Stimulated activated CD8-positive, alpha-beta memory T cell treated with anti-CD3 and anti-CD28 coated beads, Interleukin-12 subunit alpha, Interleukin-12 subunit beta, amount 100 ng/mL, for 1 hour (primary cell): Measurements from ENCODE around the gene ZMYND12.

Experiments
- DNase-seq: peaks from one replicate; pipeline ENCODE4 v3.0.0-alpha.2; 2020; ENCODE audit warnings: low read depth

Gene ZMYND12

DNA sequence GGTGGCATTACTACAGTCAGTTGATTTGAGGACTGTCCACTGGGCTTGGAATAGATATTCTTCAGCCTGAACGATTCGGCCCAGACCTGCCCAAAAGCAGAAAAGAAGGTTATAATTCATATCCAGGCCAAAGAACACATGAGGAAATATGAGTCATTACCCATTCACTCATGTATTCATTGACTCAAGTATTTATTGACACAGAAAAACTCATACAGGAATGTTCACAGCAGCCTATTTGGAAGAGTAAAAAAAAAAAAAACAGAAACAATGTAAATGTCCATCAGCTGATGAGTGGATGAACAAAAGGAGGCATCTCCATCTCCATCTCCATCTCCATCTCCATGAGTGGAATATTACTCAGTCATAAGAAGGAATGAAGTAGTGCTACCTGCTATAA is 15.9 kb downstream of the ZMYND12 start:
- no peak for DNase-seq

DNA sequence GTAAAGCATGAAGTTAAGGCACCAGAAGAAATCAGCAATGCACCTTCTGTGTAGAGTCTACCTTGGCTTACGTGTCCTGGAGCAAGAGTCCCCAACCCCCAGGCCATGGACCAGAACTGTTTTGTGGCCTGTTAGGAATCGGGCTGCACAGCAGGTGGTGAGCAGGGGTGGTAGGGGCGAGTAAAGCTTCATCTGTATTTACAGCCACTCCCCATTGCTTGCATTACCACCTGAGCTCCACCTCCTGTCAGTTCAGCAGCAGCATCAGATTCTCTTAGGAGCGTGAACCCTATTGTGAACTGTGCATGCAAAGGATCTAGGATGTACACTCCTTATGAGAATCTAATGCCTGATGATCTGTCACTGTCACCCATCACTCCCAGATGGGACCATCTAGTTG is 21.5 kb downstream of the ZMYND12 start:
- no peak for DNase-seq

DNA sequence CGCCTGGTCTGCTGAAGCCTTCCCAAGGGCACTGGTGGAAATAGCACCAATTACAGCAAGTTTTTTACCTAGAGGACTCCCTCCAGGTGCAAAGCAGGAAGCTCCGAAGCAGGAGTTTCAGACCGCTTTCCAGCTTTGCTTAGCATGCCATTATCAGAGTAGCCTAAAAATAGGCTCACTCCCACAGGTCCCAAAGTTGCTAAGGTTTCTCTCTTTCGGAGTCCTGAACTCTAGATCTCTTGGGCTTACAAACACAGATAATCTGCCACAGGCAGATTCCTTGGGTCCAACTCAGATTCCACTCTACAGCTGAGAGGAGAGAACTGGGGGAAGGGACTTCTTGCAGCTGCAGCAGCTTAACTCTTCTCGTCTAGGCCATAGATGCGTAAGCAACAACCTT is 22.5 kb downstream of the ZMYND12 start:
- DNase-seq = no peak

DNA sequence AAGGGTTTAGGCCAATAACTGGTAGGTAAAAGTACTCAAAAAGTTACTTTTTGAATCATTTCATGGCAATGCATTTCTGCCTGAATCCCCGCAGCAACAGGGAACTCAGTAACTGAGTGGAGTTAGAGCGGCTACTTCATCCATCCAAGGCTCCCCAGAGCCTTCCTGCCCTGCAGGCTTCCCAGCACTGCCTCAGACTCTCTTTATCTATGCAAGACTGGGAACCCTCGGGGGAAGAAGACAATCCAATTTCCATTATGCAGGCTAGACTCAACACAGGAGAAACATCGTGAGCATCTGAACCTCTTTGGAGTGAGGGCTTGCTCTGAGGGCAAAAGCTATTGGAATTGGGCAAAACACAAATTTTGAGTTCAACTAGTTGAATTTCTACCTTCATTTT is 23.1 kb downstream of the ZMYND12 start:
- DNase-seq = no peak

DNA sequence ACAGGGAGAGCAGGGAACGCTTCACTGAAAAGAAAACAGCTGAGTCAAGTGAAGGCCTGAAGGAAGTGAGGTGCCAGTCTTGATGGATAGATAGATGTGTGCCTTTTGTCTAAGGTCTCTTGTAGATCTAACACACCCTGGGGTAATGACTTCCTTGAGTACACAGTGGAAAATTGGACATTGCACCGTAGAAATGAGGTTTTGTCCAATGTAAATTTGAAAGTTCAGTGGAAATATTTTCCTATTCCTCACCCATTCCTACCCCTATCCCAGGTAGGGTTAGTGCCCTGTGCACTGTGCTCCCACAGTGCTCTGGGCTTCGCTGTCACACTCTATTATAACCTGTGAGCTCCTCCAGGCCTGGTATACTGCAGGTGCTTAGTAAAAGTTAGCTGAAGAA is 24.3 kb downstream of the ZMYND12 start:
- DNase-seq = no peak

DNA sequence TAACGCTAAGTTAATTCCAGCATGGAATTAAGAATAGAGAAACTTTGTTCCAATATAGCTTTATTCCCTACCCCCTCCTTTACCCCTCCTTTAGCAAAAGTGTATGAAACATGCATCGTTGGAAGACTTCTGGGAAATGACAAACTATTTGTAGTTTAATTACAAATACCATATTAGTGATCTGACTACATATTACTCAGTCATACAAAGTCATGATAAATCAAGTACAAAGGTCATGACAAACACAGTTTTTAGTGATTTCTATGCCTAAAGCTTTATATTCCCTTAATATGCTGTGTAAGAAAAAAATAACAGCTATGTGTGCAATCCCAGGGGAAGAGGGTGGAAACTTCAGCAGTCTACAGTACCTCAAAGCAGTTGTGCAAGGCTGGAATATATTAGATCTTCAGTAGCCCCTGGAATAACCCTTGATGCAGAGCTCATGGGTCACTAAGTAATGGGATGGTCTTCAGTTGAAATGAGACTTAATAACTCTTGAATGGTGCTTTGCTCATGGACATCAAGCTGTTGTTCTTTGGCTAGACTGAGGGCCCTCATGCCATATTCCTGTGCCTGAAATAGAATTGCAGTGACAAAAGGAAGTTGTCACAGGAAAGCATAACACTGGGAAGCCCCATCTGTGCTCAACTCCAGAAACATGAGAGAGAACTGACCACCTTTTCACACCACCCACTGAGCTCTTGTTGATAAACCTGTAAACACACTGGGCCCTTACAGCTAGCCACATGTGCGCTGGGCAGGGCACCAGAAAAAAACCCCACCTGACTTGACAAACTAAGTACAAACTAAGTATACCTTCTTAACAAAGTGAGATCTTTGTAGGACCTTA is 25.3 kb downstream of the ZMYND12 start:
- DNase-seq = no peak

DNA sequence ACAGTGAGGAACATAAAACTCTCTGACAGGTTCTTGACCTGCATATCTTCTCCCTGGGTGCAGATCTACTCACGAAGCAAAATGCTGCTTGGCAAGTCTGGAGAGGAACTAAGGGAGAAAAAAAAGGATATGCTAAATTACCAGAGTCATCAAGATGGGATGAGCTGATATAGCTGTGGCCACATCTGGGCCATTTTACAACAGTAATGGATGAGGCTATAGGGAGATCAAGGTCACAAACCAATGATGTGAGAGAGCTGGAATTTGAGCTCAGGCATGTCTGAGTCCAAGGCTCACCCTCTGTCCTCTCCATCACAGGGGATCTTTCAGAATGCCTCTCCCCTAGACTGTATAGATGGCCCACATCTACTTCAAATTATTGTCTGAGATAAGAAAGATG is 26.2 kb downstream of the ZMYND12 start:
- no peak for DNase-seq

DNA sequence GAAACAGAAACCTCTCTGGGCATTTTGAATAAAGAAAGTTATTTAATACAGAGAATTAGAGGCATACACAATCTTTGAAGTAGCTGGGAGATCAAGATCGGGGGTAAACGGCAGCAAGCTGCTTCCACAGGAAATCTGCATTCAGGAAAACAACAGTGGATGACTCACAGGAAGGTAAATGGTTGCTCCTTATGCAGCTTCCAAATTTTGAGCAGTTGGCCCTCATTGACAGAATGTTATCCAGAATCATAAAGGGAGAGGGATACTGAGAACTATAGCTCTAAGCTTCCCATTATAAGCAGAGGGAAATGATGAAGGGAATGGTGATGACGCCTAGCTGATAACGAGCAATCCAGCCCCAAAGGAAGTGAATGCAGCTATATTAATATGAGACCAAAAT is 28.6 kb downstream of the ZMYND12 start:
- no peak for DNase-seq

DNA sequence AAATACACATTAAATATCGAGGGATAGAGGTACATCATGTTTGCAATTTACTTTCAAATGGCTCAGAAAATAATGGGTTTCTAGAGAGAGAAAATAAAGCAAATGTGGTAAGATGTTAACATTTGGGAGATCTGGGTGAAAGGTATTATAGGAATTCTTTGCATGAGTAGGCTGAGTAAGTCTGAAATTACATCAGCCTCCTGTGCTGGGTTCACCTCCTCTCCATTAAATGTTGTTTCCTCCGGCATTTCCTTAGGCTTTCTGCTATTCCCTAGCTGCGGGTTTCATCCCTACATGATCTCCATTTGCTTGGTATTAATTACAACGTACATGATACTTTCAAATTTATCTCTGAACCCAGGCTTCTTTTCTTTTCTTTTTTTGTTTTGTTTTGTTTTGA is 31.6 kb downstream of the ZMYND12 start:
- no peak for DNase-seq

DNA sequence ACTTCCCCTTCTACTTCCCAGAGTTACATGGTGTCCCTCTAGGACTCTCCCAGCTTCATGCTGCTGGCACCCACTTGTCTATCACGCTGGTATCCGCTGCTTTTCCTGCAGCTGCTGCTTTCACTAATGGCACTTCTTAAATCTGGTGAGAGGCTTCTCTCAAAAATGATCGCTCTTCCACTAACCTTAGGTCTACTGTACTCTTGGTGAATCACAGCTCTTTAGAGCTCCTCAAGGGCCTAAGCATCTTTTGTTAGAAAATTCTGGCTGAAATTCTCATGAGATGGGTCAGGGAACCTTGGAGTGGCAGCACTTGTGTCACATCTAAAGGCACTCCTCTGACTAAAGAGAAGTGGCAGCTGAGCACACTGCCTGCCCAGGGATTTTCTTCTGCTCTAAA is 32.1 kb downstream of the ZMYND12 start:
- no peak for DNase-seq

DNA sequence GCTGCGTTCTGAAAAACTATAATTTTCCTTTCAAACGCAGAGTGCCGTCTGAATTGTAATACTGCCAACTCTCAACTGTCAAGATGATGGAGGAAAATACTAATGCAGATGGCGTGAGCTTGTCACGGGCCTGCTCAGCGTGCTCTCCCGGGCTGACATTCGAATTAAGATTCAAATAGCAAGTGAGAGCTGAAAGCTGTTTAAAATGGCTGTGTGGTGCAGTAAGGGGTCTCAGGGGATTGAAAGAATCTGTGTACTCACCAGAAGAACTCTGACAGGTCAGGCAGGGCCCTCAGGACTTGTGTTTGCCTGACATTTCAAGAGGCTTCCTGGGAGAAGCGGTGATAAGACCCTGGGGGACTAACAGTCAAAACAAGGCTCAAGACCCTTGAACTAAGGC is 33.1 kb downstream of the ZMYND12 start:
- DNase-seq = no peak

DNA sequence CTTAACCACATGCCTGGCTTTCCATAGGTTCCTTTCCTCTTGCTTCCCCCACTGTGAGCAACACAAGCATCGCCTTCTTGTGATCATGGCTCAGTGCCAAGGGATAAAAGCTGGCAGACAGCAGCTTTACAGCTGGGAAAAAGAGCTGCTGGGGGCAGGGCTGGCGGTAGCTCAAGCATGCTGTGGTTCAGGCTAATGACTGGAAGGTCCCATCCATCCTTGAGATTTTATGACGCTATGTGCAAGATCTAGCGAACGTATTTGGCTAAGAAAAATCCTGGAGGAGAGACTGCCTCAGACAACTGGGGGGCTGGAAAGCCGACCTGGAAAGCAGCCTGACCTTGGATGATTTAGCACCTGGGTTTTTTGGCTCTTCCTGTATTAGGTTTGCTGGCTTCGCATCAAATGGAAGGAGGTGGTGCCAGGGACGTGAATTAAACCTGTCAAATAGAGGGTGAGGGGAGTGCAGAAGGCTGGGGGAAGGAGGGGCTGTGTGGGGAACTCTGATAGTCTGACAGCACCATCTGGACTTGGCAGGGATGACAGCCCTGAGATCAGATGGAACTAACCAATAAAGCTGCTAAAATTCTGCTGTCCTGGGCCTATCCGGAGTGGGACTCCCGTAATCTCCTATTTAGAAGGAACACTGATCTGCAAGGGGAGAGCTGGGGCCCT is 34.8 kb downstream of the ZMYND12 start:
- DNase-seq = no peak

DNA sequence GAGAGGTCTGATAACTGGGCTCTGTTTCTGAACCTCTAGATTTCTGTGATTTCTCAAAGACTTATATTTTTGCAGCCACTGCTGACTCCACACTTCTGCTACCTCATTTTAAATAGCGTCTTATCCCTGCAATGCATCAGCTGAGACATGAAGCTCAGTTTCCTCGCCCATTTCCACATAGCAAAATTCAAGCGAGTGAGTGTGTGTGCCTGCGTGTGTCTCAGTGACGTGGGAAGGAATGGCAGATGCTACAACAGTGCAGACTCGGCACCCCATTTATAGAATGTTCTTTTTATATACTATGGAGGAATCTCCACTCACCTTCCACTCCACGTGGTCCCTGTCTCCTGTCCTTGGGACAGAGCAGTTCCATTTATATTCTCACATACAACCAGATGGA is 35.7 kb downstream of the ZMYND12 start:
- DNase-seq = no peak

DNA sequence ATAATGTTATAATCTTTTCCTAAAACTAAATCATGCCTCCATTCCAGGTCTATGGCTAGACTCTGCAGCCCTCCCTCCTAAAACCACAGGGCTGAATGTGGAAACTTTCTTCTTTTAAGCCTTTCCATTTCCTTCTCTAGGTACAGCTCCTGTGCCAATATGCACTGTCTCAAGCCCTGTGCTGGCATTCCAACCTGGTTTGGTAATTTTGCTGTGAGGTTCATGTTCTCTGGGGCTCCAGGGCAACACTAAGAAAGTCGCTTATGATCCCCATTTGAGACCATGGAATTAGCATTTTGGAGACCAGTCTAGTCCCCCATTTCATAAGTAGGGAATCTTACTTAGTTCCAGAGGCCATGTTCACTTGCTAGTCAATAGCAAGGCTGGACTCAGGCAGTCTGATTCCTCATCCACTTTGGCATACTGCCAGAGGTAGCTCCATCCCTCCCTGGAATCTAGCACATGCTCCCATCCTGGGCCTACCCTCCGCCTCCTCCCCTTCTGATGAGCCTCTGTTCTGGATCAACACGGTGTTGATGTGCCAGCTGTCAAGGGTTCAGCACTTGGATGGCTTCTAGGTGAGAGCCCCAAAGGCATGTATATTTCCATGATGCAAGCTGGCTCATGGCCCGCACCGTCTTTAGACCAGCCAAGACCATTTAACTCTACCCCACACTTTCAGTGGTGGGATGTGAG is 36.5 kb downstream of the ZMYND12 start:
- DNase-seq = no peak

DNA sequence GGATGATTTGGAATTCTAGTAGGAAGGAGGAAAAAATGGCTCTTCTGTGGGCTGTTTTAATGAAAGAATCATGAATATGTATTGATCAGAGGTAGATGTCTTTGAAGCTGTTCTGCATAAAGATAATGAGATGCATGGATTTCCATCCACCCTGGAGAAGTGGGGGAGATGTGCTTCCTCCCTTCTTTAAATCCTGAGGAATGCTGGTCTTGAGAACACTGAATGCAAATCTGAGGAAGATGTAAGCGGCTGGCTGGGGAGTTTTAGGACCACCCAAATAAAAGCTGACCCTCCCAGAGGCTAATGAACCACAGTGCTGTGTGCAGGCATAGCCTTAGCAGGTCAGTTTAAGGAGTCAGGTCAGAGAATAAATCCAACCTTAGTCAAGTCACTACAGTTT is 37.3 kb downstream of the ZMYND12 start:
- no peak for DNase-seq

DNA sequence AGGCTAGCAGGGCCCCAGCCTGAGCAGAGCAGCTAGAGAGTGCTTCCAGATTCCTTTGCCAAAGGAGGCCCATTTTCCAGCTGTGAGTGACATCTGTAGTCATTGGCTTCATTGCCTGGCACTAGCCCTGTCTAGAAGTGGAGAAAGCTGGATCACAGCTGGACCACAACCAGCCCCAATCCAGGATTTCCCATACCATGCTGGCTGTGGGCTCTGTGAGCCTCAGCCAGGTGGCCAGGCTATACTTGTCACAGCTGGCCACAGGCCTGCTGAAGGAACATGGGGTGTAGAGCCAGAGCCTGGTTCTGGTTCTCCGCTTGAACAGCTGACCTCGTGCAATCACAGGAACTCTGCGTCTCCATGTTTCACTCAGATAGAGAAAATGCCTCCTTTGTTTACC is 38.7 kb downstream of the ZMYND12 start:
- DNase-seq = no peak

DNA sequence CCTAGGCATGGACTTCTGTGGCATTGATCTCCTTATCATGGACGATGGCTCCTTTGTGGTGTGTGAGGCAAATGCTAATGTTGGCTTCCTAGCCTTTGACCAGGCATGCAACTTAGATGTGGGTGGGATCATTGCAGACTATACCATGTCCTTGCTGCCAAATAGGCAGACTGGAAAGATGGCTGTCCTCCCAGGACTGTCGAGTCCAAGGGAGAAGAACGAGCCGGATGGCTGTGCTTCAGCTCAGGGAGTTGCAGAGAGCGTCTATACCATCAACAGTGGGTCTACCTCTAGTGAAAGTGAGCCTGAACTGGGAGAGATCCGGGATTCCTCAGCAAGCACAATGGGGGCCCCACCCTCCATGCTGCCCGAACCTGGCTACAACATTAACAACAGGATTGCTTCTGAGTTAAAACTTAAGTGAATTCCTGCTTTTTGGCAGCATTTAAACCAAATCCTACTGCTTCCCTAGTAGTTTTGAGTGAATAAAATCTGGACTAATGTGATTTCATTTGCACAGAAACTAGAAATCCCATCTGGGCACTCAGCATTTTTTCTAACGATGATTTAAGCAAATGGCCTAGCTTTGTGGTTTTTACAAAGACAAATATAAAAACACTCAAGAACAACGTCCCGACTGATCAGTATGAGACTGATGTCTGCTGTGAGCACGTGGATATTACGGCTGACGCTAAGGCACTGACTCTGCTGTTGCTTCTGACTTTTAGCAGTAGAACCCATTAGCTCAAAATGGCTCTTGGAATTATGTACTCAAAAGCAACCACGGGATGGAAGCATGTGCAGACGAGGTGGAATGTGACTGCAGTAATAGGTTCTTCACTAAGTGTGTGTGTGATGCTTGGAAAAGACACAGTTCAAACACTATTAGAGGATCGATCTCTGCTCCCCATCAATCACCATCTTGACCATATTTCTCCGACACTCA is 41.0 kb downstream of the ZMYND12 start:
- DNase-seq = no peak

DNA sequence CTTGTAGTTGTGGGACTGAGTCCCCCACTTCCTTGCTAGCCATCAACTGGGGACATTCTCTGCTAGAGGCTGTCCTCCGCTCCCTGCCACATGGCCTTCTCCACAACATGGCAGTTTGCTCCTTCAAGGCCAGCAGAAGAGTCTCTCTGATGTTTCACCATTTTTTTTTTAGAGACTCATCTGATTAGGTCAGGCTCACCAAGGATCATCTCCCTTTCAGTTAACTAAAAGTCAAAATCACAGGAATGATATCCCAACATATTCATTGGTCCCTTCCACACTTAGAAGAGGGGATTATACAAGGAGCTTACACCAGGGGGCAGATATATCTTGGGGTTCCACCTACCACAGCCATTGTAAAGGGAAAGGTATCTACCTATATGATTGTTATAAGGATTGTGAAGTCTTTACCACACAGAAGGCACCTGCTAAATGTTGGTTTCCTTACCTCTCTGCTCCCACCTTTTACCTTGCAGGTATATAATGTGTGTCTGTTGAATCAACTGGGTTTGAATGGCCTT is 51.9 kb downstream of the ZMYND12 start:
- DNase-seq = no peak

DNA sequence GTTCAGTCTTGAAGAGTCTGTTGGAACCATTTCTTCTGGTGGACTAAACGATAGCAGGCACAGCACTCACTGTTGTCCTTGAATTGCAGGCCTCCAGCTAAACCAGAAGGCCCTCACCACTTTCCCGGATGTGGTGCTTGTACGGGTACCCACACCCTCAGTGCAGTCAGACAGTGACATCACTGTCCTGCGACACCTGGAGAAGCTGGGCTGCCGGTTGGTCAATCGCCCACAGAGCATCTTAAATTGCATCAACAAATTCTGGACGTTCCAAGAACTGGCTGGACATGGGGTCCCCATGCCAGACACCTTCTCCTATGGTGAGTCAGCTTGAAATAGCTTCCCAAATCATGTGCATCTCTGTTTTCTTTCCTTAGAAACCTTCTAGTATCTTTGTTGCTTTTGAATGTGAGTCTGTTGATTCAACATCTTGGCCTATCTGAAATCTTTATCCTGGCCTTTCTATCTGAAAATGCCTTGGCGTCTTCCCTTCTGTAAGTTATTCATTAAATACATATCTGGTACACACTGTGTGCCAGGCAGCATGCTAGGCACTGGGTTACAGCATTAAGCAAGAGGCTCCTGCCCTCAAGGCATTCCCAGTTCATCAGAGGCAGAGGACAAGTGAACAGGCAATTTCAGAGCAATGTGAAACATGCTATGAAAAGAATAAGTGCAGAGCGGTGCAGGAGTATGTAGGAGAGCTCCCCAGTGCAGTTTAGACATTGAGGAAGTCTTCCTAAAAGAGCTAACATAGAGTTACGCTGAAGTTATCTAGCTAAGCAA is 56.3 kb downstream of the ZMYND12 start:
- DNase-seq = no peak

DNA sequence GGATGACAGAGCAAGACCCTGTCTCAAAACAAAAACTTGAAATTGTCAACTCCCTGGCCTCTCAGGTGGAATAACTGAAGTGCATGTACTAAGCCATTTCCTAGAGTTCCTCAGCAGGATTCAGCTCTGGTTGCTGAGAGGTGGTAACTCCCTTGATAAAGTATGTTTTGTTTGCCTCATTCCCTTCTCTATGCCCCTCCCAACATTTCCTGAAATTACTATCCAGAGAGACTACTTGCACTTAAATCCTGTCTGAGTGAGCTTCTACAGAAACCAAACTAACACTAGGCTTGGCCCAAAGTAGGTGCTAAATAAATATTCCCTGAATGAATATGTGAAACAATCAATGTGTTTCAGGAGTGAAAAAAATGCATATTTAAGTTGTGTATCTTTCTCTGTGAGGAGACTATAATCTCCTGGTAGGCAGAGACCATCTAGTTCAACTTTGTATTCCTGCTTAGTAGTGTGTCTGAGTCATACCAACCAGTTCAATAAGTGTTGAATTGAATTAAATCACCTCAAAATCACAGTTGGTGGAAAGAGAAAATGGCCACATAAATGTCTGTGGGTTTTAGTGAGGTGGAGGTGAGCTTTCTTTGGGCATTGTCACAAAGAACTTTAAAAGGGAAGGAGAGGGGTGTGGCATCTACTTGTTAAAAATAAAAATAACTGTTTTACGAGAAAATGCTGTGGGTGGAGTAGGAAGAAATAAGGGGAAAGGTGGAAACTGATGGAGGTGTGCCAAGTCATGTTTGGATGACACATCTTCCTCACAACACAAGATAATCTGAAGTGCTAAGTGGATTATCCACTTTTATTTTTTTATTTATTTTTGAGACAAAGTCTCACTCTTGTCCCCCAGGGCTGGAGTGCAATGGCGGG is 62.6 kb downstream of the ZMYND12 start:
- no peak for DNase-seq
